ENCODE data around the gene JAG2. TPM values are rescaled to one million over a fixed set of nuclear protein-coding genes. Genes with fewer than 3 reads are reported as not detected.

Gene JAG2
- total RNA-seq, 1 donor from 2014 or later = 5.7 TPM

DNA sequence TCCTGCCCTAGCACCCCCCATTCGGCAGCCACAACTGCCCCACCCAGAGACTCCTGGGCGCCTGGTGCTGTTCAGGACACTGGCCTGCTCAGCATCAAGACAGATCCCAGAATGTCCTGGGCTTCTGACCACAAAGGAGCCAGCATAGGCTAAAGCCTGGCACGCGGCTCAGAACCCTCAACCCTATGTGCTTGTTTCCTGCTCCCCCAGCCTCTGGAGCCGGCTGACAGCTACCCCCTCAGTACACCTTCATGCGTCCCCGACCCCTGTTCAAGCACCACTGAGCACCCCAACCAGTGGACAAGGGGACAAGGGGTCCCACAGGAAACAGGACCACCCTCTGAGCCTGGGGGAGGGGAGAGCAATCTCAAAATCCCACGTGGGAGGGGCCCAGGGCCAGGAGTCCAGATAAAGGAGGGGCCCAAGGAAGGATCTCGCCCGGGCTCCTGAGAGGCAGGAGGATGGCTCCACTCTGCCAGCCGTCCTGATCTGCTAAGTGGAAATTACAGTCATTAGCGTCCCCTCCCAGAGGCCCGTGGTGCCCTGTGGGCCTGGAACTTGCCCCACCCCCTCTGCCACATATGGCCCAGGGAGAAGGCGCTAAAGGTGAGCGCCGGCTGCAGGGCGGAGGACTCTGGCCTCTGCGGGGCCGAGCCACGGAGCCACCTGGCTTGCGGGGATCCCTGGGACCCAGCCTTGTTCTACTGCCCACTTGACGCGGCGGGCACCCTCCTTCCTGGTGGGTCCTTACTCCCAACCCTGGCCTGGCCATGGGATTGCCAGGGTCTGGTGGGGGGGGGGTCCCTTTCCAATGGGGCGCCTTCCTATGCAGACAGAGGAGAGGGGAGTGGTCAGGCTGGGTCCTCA, 76.2 kb downstream of the JAG2 start:
- TF ChIP-seq, protein P1, sequence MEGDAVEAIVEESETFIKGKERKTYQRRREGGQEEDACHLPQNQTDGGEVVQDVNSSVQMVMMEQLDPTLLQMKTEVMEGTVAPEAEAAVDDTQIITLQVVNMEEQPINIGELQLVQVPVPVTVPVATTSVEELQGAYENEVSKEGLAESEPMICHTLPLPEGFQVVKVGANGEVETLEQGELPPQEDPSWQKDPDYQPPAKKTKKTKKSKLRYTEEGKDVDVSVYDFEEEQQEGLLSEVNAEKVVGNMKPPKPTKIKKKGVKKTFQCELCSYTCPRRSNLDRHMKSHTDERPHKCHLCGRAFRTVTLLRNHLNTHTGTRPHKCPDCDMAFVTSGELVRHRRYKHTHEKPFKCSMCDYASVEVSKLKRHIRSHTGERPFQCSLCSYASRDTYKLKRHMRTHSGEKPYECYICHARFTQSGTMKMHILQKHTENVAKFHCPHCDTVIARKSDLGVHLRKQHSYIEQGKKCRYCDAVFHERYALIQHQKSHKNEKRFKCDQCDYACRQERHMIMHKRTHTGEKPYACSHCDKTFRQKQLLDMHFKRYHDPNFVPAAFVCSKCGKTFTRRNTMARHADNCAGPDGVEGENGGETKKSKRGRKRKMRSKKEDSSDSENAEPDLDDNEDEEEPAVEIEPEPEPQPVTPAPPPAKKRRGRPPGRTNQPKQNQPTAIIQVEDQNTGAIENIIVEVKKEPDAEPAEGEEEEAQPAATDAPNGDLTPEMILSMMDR (conservative IDR thresholded peaks at IDR 0.05; ENCODE audit: low read depth, low read length) = no peak
- DNase-seq (ENCODE audit: low read depth) = no peak
- peak overlapping the region; percentile 91 for H3K4me3 ChIP-seq (ENCODE audit: low read depth, low read length)

DNA sequence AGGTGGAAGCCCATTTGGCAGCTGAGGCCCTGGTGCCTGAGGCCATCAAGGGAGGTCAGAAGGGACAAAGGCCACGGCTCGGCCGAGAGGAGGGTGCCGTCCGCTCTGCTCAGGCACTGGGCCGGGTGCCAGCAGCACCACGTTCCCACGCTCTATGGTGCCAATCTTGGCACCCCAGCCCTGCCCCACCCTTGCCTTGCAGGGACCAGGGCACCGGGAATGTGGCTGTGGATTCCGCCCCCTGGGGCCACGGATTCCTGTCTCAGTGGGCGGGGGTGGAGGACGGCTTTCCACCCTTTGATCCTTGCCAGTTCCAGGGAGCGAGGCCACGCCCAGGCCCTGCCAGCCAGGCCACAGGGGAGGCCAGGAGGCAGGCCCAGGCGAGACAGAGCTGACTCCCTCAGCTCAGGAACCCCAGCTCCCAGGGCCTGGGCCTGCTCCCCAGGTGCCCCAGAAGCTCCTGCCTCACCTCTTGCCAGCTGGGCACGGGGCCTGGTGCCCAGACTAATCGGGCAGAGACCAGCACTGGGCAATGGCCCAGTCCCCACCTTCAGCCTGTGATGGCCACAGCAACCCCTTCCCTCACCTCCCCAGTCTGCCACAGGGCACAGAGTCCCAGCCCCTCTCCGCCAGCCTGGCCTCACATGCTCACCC, 76.9 kb downstream of the JAG2 start:
- TF ChIP-seq, protein P1 (conservative IDR thresholded peaks at IDR 0.05; ENCODE audit: low read depth, low read length) = no peak
- peak; percentile 60 for DNase-seq (ENCODE audit: low read depth)
- H3K4me3 ChIP-seq (ENCODE audit: low read depth, low read length) = peak overlapping the region; percentile 91

DNA sequence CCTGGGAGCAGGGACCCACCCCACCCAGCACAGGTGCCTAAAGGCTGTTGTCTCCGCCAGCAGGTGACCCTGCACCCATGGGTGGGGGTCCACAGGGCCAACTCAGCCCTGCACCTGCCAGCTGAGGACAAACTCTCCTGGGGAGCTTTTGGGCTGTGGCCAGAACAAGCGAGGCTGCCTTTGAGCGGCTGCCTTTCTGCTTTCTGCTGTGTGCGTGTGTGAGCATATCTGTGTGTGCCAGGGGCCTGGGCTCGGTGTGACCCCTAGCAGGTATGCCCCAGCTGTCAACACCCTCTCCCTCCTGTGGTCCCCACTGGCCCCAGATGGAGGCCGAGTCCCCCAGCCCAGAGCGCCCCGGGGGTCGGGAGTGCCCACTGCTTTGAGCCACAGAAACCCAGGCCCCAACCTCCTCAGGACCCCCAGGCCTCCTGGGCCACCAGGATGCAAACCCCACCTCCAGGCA, 77.5 kb downstream of the JAG2 start:
- TF ChIP-seq, protein P1 (conservative IDR thresholded peaks at IDR 0.05; ENCODE audit: low read depth, low read length) = no peak
- no peak overlapping the region for H3K4me3 ChIP-seq (ENCODE audit: low read depth, low read length)
- no peak for DNase-seq (ENCODE audit: low read depth)

Other genes starting within 250 kb of the JAG2 start
- not detected in 2 replicates for gene PLD4, start 243.9 kb downstream of the JAG2 start, total RNA-seq
- gene AHNAK2, start 190.4 kb downstream of the JAG2 start, total RNA-seq = 16.6 and 20.8 TPM in 2 replicates
- 4.5 and 5.0 TPM in 2 replicates for gene CLBA1, start 183.0 kb downstream of the JAG2 start, total RNA-seq
- gene CDCA4, start 147.7 kb downstream of the JAG2 start, total RNA-seq = 46.9 and 78.7 TPM in 2 replicates
- gene GPR132, start 103.3 kb downstream of the JAG2 start, total RNA-seq = 0.29 and 0.43 TPM in 2 replicates
- gene NUDT14, start 12.5 kb upstream of the JAG2 start, total RNA-seq = 23.0 and 30.2 TPM in 2 replicates
- 39.4 and 64.1 TPM in 2 replicates for gene BTBD6, start 79.8 kb upstream of the JAG2 start, total RNA-seq
- gene BRF1, start 132.2 kb upstream of the JAG2 start, total RNA-seq = 23.8 and 30.7 TPM in 2 replicates
- gene PACS2, start 146.0 kb upstream of the JAG2 start, total RNA-seq = 45.1 and 68.7 TPM in 2 replicates
- gene TEX22, start 229.8 kb upstream of the JAG2 start, total RNA-seq = 0.29 TPM in 1 of 2 replicates, not detected in the other

Data from epithelial cell of proximal tubule (primary cell).